T-helper 2 cell treated with Interferon-gamma antibody and Interleukin-4, amounts not matched to agents 5 μg/mL and 100 μg/mL, for 36 hours (primary cell): ENCODE data around the gene CACNA1C.

ENCODE experiments used
- DNase-seq: peaks from one replicate; pipeline ENCODE4 v3.0.0; 2021; ENCODE audit warnings: low spot score
- H3K27ac Mint-ChIP-seq: one replicate; pipeline ENCODE4 v1.8.0; 2021; ENCODE audit warnings: mild to moderate bottlenecking, mixed read lengths
- H3K27me3 Mint-ChIP-seq: one replicate; pipeline ENCODE4 v1.8.0; 2021; ENCODE audit warnings: low read depth, mixed read lengths
- H3K36me3 Mint-ChIP-seq: one replicate; pipeline ENCODE4 v1.8.0; 2021; ENCODE audit warnings: low read depth, mixed read lengths
- H3K4me1 Mint-ChIP-seq: one replicate; pipeline ENCODE4 v1.8.0; 2021; ENCODE audit warnings: low read depth, mixed read lengths
- H3K4me3 Mint-ChIP-seq: one replicate; pipeline ENCODE4 v1.8.0; 2022; ENCODE audit warnings: mild to moderate bottlenecking, moderate library complexity, mixed read lengths
- H3K9me3 Mint-ChIP-seq: one replicate; pipeline ENCODE4 v1.8.0; 2021; ENCODE audit warnings: mixed read lengths

The CACNA1C gene

DNA sequence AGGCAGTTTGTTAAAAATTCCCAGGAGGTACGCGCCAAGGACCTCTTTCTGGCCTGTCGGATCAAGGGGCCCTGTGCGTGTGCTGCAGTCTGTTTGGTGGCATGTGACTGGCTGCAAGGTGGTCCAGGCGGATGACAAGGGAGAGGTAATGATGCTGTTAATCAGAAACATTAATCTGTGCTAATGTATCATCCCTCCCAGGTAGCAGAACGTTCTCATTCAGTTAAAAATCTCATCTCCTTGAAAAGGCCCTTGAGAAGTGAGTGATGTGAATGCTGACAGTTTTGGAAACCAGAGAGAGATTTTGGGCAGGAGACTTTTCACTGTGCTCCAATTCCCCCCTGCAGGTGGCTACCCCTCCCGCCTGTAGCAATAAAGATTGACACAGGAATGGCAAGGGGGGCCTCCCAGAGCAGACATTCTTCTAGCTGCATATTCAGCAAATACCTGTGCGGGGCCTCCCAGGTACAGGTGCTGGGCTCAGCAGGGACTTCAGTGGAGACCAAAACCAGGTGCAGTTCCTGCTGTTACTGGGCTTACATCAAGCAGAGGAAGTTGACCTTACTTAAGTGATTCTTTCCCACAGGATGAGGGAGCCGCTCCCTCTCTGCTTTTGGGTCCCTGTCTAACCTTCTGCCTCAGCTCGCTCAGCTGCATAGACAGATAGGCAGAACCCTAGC, 364.8 kb downstream of the CACNA1C start:
- no peak for DNase-seq
- Mint-ChIP-seq H3K27me3 (no peaks in the 10 kb centered on the region), H3K4me1 (no peaks in the 10 kb centered on the region), H3K27ac (no peak overlapping the region), H3K9me3 (no peaks in the 10 kb centered on the region), H3K4me3 (no peak overlapping the region), H3K36me3 (no peaks in the 10 kb centered on the region)

DNA sequence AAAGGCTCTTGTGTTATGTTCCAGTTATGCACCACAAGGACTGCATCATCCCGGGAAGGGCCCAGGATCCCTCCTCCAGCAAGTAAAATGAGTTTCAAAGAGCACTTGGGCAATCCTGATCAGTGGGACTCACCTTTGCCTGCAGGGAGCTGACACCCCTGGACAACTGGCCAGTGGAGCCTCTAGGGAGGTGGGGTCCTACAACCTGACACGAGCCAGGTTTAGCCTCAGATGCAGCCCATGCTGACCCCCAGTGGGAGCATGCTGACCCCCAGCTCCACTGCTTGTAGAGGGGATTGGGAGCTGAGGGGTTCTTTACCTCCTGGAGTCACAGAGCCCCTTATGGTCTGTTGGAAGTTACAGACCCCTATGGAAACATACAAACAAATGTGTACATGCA, 365.8 kb downstream of the CACNA1C start:
- Mint-ChIP-seq H3K9me3 (no peaks in the 10 kb centered on the region), H3K4me3 (no peak overlapping the region), H3K4me1 (no peaks in the 10 kb centered on the region), H3K27me3 (no peaks in the 10 kb centered on the region), H3K36me3 (no peaks in the 10 kb centered on the region), H3K27ac (no peak overlapping the region)
- no peak for DNase-seq

DNA sequence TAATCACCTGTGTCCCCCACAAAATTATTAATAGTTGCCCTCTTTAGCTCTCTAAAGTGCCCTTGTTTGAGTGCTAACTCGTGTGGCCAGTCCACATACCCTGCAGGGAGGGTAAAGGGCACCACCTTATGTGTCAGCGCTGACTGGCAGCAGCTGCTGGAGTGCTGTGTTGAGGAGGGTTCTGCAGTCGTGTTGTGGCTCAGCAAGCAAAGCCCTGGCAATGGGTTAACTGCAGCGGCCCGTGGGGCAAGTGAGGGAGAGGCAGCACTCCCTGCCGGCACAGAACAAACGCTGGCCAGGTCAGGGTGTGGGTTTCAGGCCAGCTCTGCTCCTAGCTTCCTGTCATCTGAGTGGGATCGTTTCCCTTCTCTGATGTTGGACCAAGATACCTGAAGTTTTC, 369.8 kb downstream of the CACNA1C start:
- Mint-ChIP-seq H3K4me3 (no peak overlapping the region), H3K9me3 (peaks cover 4% of the 10 kb centered on the region), H3K4me1 (no peaks in the 10 kb centered on the region), H3K27ac (no peak overlapping the region), H3K27me3 (peaks cover 10% of the 10 kb centered on the region), H3K36me3 (no peaks in the 10 kb centered on the region)
- no peak for DNase-seq

DNA sequence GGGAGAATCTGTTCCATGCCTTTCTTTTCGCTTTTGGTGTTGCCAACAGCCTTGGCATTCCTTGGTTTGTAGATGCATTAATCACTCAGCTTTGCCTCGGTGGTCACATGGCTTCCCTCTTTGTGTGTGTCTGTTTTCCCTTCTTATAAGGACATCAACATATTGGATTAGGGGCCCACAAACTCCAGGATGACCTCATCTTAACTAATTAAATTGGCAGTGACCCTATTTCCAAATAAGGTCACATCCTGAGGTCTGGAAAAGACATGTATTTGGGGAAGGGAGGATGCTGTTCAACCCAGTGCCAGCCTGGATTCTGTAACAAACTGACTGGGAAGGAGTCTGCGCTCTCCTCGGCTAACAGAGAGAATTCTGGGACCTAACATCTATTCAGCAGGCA, 376.2 kb downstream of the CACNA1C start:
- no peaks in the 10 kb centered on the region for H3K4me1 Mint-ChIP-seq
- peaks cover 4% of the 10 kb centered on the region for H3K9me3 Mint-ChIP-seq
- peaks cover 10% of the 10 kb centered on the region for H3K27me3 Mint-ChIP-seq
- H3K27ac Mint-ChIP-seq = no peak overlapping the region
- H3K4me3 Mint-ChIP-seq = no peak overlapping the region
- no peaks in the 10 kb centered on the region for H3K36me3 Mint-ChIP-seq
- DNase-seq = no peak

DNA sequence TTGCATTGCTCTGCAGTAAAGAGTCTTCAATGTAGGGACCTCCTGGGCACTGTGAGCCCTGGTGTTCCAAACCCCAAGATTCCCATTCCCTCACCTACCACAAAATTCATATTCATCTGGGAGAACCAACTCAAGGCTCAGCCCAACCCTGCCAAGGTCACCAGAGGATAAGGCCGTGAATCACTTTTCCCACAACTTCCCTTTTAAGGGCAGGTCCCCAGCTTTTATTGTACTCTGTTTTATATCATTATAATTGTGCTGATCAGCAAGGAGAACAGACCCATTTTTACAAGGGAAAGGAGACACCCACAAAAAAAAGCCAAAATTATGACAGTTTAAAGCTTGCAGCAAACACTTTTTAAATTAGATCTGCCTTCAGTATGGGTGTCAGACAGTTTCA, 379.0 kb downstream of the CACNA1C start:
- Mint-ChIP-seq H3K27me3 (peaks cover 5% of the 10 kb centered on the region), H3K9me3 (no peaks in the 10 kb centered on the region), H3K4me3 (no peak overlapping the region), H3K4me1 (no peaks in the 10 kb centered on the region), H3K27ac (no peak overlapping the region), H3K36me3 (no peaks in the 10 kb centered on the region)
- DNase-seq = no peak

DNA sequence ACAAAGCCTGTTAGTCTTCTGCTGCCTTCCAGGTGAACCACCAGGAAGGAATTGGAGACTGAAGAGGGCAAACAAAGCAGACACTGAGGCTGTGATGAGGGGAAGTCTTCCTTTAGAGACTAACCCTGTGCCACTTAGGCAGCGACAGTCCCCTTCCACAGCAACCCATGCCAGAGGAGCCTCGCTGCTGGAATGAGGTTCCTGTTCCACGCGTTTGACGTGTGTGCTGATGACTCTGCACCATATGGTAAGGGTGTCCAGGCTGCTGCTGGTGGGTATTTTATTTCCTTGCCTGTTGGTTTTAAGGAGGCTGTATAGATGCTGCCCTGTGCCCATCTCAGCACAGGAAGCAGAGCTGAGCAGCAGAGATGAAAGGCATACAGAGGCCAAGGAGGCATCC, 380.1 kb downstream of the CACNA1C start:
- H3K36me3 Mint-ChIP-seq = no peaks in the 10 kb centered on the region
- H3K4me1 Mint-ChIP-seq = no peaks in the 10 kb centered on the region
- H3K4me3 Mint-ChIP-seq = no peak overlapping the region
- H3K27ac Mint-ChIP-seq = no peak overlapping the region
- peaks cover 5% of the 10 kb centered on the region for H3K27me3 Mint-ChIP-seq
- H3K9me3 Mint-ChIP-seq = no peaks in the 10 kb centered on the region
- DNase-seq = no peak

DNA sequence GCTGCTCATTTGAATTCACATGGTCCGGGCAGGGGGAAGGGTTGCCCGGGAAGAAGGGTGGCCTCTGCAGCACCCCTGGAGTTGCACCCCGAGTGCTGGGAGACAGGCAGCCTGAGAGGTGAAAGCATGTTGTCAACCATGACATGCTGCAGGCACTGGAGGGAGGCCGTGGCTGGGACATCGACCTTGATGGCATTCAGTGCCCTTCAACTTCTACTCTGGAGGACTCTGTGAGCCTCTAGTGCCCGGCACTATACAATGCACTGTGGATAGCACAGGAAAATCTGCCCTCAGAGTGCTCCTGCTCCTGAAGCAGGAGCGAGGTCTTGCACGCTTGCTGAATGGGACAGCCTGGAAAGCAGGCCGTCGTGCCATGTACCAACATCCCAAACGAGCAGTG, 382.7 kb downstream of the CACNA1C start:
- Mint-ChIP-seq H3K9me3 (no peaks in the 10 kb centered on the region), H3K27ac (no peak overlapping the region), H3K36me3 (no peaks in the 10 kb centered on the region), H3K4me1 (no peaks in the 10 kb centered on the region), H3K27me3 (peaks cover 4% of the 10 kb centered on the region), H3K4me3 (no peak overlapping the region)
- no peak for DNase-seq

DNA sequence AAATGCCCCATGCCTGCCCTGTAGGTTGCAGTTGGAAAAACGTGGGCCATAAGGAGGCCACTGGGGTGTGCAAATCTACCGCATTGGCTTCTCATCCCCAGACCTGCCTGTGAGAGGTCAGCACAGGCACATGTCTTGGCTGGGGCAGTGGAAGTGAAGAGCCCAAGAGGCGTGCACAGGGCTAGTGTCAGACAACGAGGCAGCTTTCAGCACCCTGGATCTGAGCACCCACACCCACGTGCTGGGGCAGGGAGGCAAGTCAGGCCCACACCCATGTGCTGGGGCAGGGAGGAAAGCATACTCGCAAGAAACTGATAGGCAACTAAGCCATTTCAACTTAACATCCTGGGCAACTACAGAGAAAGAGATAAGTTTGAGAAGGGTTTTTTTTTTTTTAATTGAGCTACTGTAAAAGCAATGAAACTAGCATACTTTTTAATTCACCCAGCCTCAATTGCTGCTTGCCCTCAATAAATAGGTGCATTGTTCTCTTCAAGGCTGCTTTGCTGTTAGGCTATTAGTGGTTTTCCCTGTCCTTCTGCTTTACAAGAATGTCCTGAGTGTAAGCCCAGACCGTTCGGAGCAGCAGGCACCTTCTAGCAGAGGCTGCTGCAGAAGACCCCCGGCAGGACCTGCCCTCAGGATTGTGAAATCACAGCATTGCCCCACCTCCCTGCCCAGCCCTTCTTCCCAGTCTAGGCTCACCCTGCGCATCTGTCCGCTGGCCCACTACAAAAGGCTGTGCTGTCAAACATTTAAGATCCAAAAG, 386.7 kb downstream of the CACNA1C start:
- H3K4me3 Mint-ChIP-seq = no peak overlapping the region
- no peak overlapping the region for H3K27ac Mint-ChIP-seq

DNA sequence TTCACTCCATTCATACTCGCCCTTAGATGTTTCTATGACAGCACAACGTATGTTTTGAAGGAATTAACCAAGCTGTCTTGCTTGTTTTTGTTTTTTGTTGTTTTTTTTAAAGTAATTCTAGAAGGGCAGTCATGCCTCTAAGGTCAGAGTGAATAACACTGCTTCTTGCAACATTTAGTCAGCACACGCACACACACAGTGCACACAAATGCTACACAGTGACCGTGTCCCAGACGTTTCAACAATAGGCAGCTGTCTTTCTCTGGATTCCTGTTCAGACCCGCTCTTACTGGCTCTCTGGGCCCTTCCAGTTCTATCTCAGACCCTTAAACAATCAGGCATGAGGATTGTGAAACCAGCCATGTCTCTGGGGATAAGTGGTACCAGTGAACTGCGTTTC, 391.0 kb downstream of the CACNA1C start:
- DNase-seq = no peak
- Mint-ChIP-seq H3K27ac (no peak overlapping the region), H3K27me3 (peaks cover 5% of the 10 kb centered on the region), H3K36me3 (no peaks in the 10 kb centered on the region), H3K9me3 (no peaks in the 10 kb centered on the region), H3K4me1 (no peaks in the 10 kb centered on the region), H3K4me3 (no peak overlapping the region)

More for the DNA sequence above, 386.7 kb downstream of the CACNA1C start:
- Mint-ChIP-seq H3K27me3 (peaks cover 3% of the 10 kb centered on the region), H3K9me3 (no peaks in the 10 kb centered on the region), H3K36me3 (no peaks in the 10 kb centered on the region), H3K4me1 (no peaks in the 10 kb centered on the region)
- DNase-seq = no peak

DNA sequence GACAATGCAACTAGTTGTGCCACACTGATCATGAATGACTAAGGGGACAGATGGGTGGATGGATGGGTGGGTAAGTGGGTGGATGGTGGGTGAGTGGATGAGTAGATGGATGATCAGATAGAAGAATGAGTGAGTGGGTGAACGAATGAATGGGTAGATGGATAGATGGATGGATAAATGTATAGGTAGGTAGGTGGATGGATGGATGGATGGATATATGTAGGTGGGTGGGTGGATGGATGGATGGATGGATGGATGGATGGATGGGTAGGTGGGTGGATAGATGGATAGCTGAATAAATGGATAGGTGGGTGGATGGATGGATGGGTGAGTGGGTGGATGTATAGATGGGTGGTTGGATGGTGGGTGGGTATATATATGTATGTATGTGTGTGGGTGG, 393.2 kb downstream of the CACNA1C start:
- DNase-seq = no peak
- Mint-ChIP-seq H3K27ac (no peak overlapping the region), H3K9me3 (no peaks in the 10 kb centered on the region), H3K4me3 (no peak overlapping the region), H3K27me3 (peaks cover 15% of the 10 kb centered on the region), H3K36me3 (no peaks in the 10 kb centered on the region), H3K4me1 (peaks cover 6% of the 10 kb centered on the region)

DNA sequence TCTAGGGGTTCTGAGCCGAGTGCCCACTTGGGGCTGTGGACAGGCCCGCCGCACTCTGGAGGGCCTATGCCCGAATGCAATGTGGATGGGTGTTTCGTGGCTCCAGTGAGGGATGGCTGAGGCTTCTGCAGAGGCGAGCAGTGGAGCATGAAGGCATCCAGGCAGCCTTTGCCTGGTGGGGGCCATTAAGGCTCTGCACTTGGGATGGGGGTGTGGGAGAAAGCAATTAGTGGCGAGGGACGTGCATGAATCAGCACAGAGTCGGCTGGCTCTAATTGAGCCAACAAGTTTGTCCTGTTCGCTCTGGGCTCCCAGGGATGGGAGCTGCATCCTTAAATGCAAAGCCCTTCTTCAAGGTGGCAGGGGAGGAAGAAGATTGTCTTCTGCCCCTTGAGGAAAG, 395.1 kb downstream of the CACNA1C start:
- H3K36me3 Mint-ChIP-seq = no peaks in the 10 kb centered on the region
- peaks cover 6% of the 10 kb centered on the region for H3K4me1 Mint-ChIP-seq
- H3K4me3 Mint-ChIP-seq = no peak overlapping the region
- no peak overlapping the region for H3K27ac Mint-ChIP-seq
- DNase-seq = no peak
- peaks cover 13% of the 10 kb centered on the region for H3K27me3 Mint-ChIP-seq
- H3K9me3 Mint-ChIP-seq = no peaks in the 10 kb centered on the region

DNA sequence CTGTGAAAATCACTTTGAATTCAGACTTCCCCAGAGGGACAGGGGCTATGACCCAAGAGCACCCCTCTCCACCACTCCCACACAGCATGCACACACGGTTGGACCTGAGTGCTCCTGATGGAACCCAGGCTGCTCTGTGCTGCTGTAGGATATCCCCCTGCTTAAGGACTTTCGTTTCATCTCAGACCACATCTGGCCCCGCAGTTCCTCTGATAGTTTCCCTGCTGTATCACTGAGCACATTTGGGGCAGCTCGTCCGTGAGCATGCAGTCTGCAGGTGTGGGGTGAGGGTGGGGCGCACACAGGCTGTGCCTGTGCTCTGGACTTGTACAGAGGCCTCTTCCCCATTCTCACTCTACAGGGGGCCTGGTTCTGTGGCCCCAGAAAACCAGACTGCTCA, 396.8 kb downstream of the CACNA1C start:
- Mint-ChIP-seq H3K4me3 (no peak overlapping the region), H3K27me3 (peaks cover 13% of the 10 kb centered on the region), H3K9me3 (no peaks in the 10 kb centered on the region), H3K4me1 (peaks cover 6% of the 10 kb centered on the region), H3K36me3 (no peaks in the 10 kb centered on the region), H3K27ac (no peak overlapping the region)
- no peak for DNase-seq

DNA sequence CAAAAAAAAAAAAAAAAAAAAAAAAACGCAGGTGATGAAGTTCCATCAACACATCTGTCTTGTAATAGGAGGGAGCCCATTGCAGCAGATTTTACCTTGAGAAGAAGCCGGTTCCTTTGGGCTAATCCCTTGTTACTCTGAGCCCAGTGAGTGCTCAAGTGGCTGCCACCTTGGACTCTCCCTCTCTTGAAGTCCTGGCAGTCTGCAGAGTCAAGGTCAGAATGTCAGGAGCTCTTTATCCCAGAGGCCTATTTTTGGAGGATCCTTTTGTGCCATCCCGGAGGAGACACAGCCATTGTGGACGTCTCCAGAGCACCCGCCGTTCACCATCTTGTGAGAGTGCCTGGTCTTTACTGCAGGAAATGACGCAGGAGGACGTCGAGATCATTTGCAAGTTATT, 397.8 kb downstream of the CACNA1C start:
- H3K9me3 Mint-ChIP-seq = no peaks in the 10 kb centered on the region
- no peak overlapping the region for H3K4me3 Mint-ChIP-seq
- no peak overlapping the region for H3K27ac Mint-ChIP-seq
- H3K36me3 Mint-ChIP-seq = no peaks in the 10 kb centered on the region
- H3K27me3 Mint-ChIP-seq = peaks cover 13% of the 10 kb centered on the region
- no peak for DNase-seq
- H3K4me1 Mint-ChIP-seq = peaks cover 6% of the 10 kb centered on the region

DNA sequence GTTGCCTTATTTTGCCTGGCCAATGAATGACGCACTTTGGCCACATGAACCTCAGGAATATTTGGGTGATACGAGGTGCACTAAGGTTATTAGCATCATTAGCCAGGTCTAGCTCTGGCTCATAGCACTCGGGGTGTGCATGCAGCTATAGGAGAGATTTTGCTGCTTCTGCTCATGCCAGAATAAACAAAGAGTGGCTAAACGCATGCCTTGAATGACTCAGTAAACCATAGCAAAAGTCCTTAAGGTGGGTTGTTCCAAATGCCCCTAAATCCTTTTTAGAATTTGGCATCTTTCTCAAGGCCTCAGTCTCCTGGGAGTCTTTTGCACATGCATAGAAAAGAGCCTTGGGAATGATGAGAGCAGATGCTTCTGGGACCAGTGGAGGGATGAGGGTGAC, 398.2 kb downstream of the CACNA1C start:
- no peak for DNase-seq
- peaks cover 13% of the 10 kb centered on the region for H3K27me3 Mint-ChIP-seq
- H3K4me1 Mint-ChIP-seq = peaks cover 6% of the 10 kb centered on the region
- H3K36me3 Mint-ChIP-seq = no peaks in the 10 kb centered on the region
- H3K27ac Mint-ChIP-seq = no peak overlapping the region
- no peak overlapping the region for H3K4me3 Mint-ChIP-seq
- no peaks in the 10 kb centered on the region for H3K9me3 Mint-ChIP-seq

DNA sequence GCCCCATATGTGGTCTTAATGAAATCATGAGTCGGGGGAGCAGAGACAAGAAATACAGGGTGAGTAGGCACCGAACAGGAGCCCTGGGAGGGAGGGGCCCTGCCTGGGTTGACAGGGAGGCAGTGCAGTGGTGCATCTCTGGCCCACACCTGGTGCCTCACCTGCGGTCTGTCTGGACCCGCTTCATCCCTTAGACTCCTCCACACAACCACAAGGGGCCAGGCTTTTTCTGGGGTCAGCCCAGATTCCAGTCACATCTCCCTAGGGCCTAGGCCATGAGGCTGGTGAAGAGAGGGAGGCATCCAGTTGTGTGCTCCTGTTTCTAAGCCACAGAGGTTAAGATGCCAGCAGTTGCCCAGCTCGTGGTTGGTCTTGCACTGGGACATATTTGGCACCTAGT, 398.7 kb downstream of the CACNA1C start:
- Mint-ChIP-seq H3K4me3 (no peak overlapping the region), H3K4me1 (peaks cover 6% of the 10 kb centered on the region), H3K9me3 (no peaks in the 10 kb centered on the region), H3K27ac (no peak overlapping the region), H3K36me3 (no peaks in the 10 kb centered on the region), H3K27me3 (peaks cover 13% of the 10 kb centered on the region)
- no peak for DNase-seq
